HG03354 (cell line): ENCODE measurements around the gene WDR26.
A peak's percentile ranks its signal among the peaks of the same experiment; 100 is the strongest.
"Not testable (repeated sequence)": the region's sequence is repeated elsewhere in the genome, so short reads cannot be mapped to it uniquely, and the experiment has no call there.

Experiments used
- ATAC-seq: cut with Tn5 transposase; IDR thresholded peaks from one replicate; pipeline ENCODE4 v1.9.1; 2021; ENCODE audit warnings: mild to moderate bottlenecking; ENCODE audit not compliant: unreplicated experiment, poor library complexity, severe bottlenecking

WDR26 gene

DNA sequence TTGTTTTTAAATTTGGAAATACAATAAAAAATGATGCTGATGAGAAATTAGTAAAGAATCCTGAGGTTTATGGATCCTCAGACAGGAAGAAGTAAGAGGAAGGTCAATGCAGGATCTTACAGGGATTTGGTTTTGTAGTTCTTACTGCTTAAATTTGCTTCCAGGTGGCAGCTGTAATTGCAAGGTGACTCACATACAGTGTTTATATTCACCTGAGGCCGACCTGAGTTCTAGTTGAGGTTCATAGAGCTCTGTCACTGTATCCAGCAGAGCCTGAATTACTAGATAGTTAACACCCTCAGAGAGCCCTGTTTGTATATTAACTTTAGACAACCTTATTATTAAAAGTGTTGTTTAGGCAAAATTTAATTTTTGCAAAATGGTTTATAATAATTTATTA is 1.4 kb upstream of the WDR26 start:
- no peak for ATAC-seq

DNA sequence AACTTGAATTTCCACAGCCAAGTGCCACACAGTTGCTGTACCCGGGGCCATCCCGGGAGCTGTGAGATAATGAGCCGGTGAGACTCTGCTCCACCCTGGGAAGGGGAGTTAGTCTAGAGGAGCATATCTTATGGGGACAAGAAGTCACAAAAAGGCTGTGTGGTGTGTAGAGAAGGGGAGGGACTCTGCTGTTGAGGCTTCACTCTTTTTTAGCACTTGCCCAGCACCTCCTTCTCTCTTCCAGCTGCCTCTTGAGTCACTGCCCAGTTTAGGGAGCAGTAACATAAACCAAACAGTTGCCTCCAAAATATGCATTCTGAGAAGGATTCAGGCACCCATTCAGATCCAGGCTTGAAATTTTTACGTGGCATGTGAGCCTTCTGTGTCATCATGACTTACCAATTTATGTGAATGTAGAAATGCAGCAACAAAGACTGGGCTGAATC is 744 bp upstream of the WDR26 start:
- peak; percentile 12 for ATAC-seq

DNA sequence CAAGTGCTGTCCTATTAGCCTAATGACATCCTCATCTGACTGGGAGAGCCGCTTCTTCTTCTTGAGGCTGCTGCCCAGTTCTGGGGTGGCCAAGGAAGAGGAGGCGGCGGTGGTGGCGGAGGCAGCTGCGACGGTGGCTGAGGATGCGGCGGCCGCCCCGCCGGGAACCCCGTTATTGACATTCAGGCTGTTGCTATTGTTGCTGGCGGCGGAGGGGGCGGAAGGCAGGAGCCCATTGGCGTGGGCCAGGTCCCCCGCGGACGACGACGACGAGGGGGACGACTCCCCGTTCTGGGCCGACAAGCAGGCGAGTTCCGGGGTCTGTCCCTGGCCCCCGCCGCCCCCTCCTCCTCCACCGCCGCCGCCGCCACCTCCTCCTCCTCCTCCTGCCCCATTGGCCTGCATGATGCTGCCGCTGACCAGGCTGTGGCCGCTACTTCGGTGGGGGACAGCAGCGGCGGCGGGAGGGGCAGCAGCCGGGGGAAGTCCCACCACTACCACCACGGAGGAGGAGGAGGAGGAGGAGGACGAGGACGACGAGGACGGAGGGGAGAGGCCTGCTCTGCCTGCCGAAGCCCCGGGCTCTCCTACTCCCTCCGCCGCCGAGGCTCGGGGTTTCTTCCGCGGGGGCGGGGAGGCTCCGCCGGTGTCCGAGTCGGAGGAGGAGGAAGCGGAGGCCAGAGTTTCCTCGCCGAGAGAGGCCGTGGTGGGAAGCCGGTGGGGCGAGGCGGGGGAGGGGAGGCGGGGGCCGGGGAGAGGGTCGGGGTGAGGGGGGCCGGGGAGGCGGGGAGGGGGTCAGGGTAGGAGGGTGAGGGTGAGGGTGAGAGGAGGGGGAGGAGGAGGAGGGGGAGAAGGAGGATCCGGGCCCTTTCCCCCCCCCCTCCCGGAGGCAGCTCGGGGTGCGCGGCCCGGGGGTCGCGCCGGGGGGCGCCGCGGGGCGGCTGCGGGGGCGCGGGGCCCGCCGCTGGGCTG is 610 bp downstream of the WDR26 start:
- ATAC-seq = peak; percentile 22

DNA sequence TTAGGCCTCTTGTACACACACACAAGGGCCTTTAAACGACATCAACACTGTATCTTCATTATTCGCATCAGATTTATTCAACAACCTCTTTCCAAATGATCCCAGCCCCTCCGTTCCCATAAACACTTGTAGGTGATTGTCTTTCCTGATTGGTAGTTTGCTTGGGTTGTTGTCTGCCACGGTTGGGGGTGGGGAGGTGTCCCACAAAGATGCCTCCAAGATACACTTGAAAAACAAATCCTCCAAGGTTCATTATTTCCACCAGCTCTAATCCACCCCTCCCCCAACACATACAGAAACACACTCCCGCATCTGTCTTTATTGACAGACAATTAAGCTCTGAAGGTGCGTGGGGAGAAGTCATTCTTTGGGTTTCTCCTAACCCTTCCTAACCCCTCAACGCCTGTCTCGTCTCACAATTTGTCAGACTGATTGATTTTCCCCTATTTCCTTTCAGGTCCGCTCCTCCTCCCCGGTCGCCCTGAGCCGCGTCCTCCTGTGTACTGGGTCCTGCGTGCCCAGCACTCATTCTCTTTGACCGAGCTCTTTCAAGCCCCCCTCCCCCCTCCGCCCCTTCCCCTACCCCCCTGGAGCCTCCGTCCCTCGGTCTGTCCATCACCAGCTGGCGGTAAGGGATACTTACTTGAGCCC is 1.4 kb downstream of the WDR26 start:
- no peak for ATAC-seq

DNA sequence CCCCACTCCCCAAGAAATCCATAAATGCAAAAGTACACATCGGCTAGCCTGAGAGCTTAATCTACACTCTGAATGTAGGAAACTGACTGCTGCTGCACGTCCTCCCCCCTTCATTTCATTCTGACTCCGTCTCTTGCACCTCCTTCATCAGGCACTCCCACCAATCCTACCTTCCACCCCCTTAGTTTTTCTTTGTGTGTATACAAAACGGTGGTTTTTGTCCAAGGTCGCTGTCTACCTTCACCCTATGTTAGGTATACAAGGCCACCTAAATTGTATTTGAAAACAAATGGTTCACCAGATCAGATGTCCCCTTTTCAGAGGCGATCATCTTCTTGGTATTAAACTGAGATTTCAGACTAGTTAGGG is 1.9 kb downstream of the WDR26 start:
- no peak for ATAC-seq

DNA sequence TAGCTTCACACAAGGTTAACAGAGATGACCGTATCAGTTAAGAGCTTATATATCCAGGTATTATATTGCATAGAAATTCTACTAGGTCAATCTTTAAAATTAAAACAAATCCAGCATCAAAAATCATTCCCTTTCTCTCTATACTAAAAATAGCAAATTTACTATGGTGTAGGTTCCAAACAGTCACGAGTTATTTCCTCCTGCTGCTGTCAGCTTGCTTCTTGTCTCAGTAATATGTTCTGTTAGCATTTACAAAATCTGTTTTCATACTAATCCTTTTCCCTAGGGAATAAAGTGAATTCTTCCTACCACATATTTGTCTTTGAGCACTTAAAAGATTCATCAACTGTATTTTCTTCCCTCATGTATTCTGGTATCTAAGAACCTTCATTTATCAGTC is 2.5 kb downstream of the WDR26 start:
- ATAC-seq = no peak

DNA sequence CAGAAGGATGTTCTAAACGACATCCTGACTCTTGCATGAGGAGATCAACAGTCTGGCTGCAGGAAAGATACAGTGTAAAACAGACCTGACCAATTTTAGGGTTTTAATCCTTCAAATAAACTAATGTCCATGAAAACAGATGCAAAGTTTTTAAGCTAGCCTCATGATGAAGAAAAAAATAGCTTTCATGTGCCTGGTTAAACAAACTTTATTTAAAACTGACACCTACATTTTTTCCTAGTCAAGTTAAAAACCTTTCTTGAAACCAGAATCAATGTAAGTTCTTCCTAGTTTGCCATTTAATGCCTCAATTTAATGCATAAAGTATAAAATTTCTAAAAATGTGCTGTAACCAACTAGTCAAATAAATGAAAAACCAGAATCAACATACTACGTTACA is 2.9 kb downstream of the WDR26 start:
- no peak for ATAC-seq

DNA sequence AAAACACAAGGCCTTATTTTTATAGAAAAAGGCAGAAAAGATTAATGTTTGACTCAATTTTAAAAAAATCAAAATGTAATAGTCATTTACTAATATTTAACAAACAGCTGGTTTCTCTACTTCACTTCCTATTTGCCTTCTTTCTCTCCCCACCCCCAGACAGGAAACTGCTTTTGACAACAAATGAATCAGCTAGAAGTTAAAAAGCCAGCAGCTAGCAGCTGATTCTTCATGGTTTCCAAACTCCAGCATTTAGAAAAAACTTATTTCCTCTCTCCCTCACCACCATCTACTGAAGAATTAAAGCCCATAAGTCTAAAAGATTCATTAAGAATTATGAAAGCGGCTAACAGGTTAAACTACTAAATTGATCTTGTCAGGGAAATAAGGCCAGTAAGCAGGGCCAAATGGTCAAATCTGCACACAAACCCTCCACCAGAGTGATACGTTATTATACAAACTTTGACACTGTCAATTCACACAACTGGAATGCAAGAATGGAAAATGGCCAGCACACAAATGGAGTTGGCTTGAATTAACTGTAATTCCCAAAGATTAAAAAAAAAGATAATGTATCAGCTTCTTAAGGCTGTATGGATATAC is 4.0 kb downstream of the WDR26 start:
- peak; percentile 34 for ATAC-seq

DNA sequence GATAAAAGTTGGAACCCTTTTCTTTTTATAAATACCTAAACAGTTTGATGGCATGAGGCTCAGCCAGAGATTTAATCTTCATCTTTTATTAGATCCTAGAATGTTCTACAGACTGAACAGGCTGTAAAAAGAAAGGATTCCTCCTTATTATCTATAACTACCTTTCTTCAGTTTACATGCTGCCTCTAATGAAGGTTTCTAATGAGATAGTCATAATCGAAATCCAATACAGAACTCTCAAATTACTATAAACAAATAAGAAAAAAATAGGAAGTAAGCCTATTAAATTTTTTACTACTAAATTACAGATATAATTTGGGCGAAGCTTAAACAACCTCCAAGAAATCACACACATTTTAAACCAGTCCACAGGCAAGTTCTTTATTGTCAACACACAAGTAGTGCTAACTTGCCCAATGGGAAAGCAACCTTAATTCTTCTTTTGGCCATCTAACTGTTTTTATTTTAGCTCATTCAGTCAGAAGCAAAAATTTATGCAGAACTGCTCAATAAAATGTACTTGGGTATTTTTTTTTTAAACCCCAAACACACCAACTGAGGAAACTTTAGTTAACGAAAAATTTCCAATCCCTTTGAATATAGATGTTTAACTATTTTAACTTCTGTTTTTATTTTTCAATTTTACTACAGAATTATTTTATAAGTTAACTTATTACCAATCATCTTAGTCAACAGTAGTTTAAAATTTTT is 4.8 kb downstream of the WDR26 start:
- no peak for ATAC-seq

DNA sequence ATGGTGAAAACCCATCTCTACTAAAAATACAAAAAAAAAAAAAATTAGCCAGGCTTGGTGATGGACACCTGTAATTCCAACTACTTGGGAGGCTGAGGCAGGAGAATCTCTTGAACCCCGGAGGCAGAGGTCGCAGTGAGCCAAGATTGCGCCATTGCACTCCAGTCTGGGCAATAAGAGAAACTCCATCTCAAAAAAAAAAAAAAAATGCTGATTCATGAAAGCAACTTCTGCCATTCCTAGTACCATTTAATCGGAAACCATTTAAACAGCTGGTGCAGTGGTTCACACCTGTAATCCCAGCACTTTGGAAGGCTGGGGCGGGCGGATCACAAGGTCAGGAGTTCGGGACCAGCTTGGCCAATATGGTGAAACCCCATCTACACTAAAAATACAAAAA is 5.9 kb downstream of the WDR26 start:
- not testable (repeated sequence) for ATAC-seq

DNA sequence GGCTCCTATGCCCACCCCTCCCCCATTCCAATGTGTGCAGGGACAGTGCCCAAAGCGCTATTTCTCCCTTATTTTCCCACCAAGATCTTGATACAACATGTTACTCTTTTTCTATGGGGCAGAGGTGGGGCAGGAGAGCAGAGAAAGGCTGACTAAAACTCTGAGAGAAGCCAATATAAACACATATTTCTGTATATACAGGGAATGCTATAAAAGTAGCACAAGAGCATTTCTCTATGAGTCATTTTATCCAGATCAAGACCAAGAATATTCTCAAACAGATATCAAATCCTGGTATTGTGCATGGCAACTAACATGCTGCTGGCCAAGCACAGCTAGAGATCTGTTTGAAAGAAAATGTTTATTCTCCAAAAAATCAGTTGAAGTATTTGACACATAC is 7.3 kb downstream of the WDR26 start:
- ATAC-seq = no peak

DNA sequence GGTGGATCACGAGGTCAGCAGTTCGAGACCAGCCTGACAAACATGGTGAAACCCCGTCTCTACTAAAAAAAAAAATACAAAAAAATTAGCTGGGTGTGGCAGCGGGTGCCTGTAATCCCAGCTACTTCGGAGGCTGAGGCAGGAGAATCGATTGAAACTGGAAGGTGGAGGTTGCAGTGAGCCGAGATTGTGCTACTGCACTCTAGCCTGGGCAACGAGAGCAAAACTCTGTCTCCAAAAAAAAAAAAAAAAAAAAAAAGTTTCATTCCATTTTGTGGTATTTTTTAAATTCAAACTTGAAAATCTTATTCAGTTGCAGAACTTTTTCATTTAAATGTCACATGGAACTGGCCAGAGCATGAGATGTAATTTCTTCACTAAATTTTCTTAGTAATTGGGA is 7.7 kb downstream of the WDR26 start:
- not testable (repeated sequence) for ATAC-seq

DNA sequence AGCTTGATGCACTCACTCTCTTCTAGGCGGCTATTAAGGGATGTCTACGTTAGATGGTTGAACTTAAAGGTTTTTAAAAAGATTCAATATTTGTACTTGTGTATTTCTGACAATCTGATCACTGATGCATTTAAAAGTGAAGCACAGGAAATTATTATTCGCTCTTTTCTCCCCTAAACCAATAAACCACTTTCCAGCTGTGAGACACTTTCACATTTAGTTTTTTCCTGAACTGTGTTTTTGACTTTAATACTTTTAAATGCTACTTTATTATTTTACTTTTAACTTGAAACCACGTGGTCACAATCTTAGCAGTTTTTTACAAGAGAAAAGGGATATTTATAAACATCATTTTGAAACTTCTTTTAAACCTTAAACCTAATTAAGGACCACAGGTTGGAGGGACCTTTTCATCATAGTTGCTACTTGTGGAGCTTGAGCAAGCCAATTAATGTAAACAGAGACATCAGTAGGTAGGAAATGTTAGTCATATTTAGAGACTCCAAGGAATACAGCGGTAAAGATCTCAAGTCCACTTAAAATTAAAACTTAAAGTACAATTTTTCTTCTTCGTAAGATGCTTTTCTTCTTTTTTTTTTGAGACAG is 9.2 kb downstream of the WDR26 start:
- no peak for ATAC-seq

DNA sequence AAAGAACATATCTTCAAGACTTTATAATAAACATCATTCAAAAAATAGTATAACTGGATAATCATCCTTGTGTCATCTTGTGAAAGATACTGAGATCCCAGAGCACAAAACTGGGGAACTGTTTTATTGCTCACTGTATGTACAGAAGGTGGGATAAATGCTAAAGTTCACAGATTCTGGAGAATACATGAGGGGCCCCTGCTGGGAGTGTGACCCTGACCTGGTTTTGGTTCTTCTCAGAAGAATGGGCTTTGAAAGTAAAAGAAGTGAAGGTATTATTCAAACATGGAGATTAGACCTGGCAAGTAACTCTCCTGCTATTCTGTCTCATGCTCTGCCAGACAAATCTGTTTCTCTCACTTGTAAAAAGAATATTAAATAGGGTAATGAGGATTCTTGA is 14.5 kb downstream of the WDR26 start:
- no peak for ATAC-seq

DNA sequence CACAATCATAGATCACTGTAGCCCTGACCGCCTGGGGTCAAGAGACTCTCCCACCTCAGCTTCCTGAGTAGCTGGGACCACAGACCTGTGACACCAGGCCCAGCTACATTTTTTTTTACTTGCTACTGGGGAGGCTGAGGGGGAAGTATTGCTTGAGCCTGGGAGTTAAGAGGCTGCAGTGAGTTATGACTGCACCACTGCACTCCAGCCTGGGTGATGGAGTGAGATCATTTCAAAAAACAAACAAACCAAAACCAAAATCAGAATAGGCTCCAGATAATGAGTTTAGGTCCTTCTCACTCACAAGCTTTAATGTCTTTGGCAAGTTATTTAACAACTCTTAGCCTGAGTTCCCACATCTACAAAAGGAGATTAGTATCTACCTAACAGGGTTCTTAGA is 22.8 kb downstream of the WDR26 start:
- ATAC-seq = no peak

DNA sequence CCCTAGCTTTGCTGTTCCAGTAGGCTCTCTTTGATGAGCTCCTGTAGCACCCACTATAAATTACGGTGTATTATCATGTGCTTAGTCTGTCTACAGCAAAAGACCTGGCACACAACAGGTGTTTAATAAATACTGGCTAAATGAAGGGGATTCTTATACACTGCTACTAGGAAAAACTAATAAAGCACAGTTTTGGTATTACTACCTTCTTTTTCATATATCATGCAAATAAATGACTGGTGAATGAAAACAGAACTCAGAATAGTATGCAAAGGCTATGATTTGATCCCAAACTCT is 26.4 kb downstream of the WDR26 start:
- no peak for ATAC-seq

DNA sequence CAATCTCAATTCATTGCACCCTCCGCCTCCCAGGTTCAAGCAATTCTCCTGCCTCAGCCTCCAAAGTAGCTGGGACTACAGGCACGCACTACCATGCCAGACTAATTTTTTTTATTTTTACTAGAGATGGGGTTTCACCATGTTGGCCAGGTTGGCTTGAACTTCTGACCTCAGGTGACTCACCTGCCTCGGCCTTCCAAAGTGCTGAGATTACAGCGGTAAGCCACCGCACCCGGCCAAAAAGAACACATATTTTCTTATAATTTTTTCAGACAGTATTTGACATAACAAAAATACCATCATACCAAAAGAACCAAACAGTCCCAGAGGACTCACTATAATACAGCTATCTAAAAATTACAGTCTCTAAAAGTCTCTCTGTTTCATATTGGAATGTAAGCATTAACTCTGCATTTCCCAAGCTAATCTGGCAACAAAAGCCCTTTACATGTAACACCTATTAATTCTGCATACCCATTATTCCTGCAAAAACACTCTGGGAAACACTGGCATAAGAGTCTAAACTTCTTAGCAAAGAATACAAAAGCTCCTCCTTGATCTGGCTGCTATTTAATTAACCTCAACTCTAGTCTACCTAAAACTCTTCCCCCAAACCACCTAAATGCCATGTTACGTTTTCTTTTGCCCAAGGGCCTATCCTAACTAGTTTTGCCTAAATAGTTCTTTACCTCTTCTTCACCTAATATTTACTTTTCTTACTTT is 26.9 kb downstream of the WDR26 start:
- no peak for ATAC-seq

DNA sequence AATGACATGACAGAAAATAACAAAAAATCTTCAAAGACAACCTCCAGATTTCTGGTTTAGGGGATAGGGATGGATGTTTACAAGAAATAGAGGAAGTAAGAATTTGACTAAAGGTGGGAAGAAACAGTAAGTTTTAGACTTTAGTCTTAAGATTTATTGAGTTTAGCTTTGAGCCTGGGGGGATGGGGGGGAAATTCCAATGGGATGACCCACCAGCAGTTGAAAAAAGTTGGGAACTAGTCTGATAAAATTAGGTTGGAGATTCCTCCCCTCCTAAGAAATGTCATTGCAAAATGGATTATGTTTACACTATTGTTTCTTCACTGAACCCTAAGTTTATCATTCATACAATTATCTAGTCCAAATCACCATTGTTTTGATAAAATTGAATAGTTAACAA is 28.4 kb downstream of the WDR26 start:
- no peak for ATAC-seq

DNA sequence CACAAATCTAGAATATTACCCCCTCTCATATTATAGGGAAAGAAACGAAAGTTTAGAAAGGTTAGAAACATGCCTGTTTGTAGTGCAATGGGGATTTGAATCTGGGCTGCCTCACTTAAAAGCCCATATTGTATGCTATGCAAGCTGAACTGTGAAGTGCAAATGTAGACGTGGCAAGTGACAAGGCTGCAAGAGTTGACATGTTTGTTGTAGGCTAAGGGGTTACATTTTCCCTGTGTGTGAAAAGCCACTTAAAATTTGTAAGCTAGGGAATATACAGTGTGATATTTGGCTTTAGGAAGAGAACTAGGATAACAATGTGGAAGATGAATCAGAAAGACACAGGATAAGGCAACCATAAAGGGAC is 29.0 kb downstream of the WDR26 start:
- ATAC-seq = no peak
